ENCODE results near the gene MYOZ3. TPM values are rescaled to one million over a fixed set of nuclear protein-coding genes. Genes with fewer than 3 reads are reported as not detected.

Gene MYOZ3
- total RNA-seq, result under 1 TPM; 0.09 to 0.49 TPM

- H3K9me3 Mint-ChIP-seq, result no peaks in the 10 kb centered on the region
- DNase-seq (ENCODE audit: low spot score in 2 of 2) (no peak), ATAC-seq (no peak)
- no peaks in the 10 kb centered on the region for H3K36me3 Mint-ChIP-seq
- peak within 1 kb of the TSS in 1 of 2 donors; percentile 50 for H3K27ac Mint-ChIP-seq
Observed at GRCh38 chr5:150661086-150661485, at the start of gene MYOZ3. Gene MYOZ3 (plus strand): TSS chr5:150661251. CDS start chr5:150662942, 1,691 bp downstream.

GRCh38 chr5:150612405-150612804 lies 48.6 kb upstream of the MYOZ3 start:
- Mint-ChIP-seq H3K9me3 (no peaks in the 10 kb centered on the region), H3K27ac (no peak overlapping the region), H3K36me3 (no peaks in the 10 kb centered on the region)
- DNase-seq (ENCODE audit: low spot score in 2 of 2), result no peak
- ATAC-seq, result no peak

- H3K9me3 Mint-ChIP-seq, result no peaks in the 10 kb centered on the region
- no peaks in the 10 kb centered on the region for H3K36me3 Mint-ChIP-seq
- H3K27ac Mint-ChIP-seq, result no peak overlapping the region
- ATAC-seq, result no peak
- DNase-seq (ENCODE audit: low spot score in 2 of 2), result no peak
Observed at GRCh38 chr5:150612905-150613670, 48.0 kb upstream of the MYOZ3 start.

- no peak for DNase-seq (ENCODE audit: low spot score in 2 of 2)
- Mint-ChIP-seq H3K36me3 (no peaks in the 10 kb centered on the region), H3K9me3 (no peaks in the 10 kb centered on the region), H3K27ac (no peak overlapping the region)
- no peak for ATAC-seq
Observed at GRCh38 chr5:150613991-150614660, 46.9 kb upstream of the MYOZ3 start.

- ATAC-seq (no peak), DNase-seq (ENCODE audit: low spot score in 2 of 2) (no peak)
- no peaks in the 10 kb centered on the region for H3K36me3 Mint-ChIP-seq
- H3K9me3 Mint-ChIP-seq, result no peaks in the 10 kb centered on the region
- peak overlapping the region in 1 of 2 donors; percentile 48 for H3K27ac Mint-ChIP-seq
Observed at GRCh38 chr5:150614661-150615060, 46.4 kb upstream of the MYOZ3 start.

GRCh38 chr5:150615141-150615699 lies 45.8 kb upstream of the MYOZ3 start:
- Mint-ChIP-seq H3K36me3 (no peaks in the 10 kb centered on the region), H3K27ac (peak overlapping the region in 1 of 2 donors; percentile 48), H3K9me3 (no peaks in the 10 kb centered on the region)
- no peak for DNase-seq (ENCODE audit: low spot score in 2 of 2)
- ATAC-seq, result no peak

GRCh38 chr5:150616024-150616470 lies 45.0 kb upstream of the MYOZ3 start:
- Mint-ChIP-seq H3K27ac (no peak overlapping the region), H3K36me3 (no peaks in the 10 kb centered on the region), H3K9me3 (no peaks in the 10 kb centered on the region)
- ATAC-seq (no peak), DNase-seq (ENCODE audit: low spot score in 2 of 2) (no peak)

GRCh38 chr5:150616506-150616905 lies 44.5 kb upstream of the MYOZ3 start:
- ATAC-seq (no peak), DNase-seq (ENCODE audit: low spot score in 2 of 2) (no peak)
- no peaks in the 10 kb centered on the region for H3K36me3 Mint-ChIP-seq
- no peak overlapping the region for H3K27ac Mint-ChIP-seq
- no peaks in the 10 kb centered on the region for H3K9me3 Mint-ChIP-seq

- ATAC-seq (no peak), DNase-seq (ENCODE audit: low spot score in 2 of 2) (no peak)
- Mint-ChIP-seq H3K27ac (no peak overlapping the region), H3K9me3 (no peaks in the 10 kb centered on the region), H3K36me3 (no peaks in the 10 kb centered on the region)
Observed at GRCh38 chr5:150618163-150618562, 42.9 kb upstream of the MYOZ3 start.

- no peaks in the 10 kb centered on the region for H3K9me3 Mint-ChIP-seq
- ATAC-seq, result no peak
- H3K36me3 Mint-ChIP-seq, result no peaks in the 10 kb centered on the region
- no peak overlapping the region for H3K27ac Mint-ChIP-seq
- no peak for DNase-seq (ENCODE audit: low spot score in 2 of 2)
Observed at GRCh38 chr5:150618588-150619281, 42.3 kb upstream of the MYOZ3 start.

- Mint-ChIP-seq H3K36me3 (no peaks in the 10 kb centered on the region), H3K27ac (no peak overlapping the region), H3K9me3 (no peaks in the 10 kb centered on the region)
- no peak for ATAC-seq
- DNase-seq (ENCODE audit: low spot score in 2 of 2), result no peak
Observed at GRCh38 chr5:150619359-150620230, 41.5 kb upstream of the MYOZ3 start.

- ATAC-seq, result no peak
- no peaks in the 10 kb centered on the region for H3K9me3 Mint-ChIP-seq
- no peak for DNase-seq (ENCODE audit: low spot score in 2 of 2)
- H3K36me3 Mint-ChIP-seq, result no peaks in the 10 kb centered on the region
- no peak overlapping the region for H3K27ac Mint-ChIP-seq
Observed at GRCh38 chr5:150621301-150621700, 39.8 kb upstream of the MYOZ3 start.

- H3K9me3 Mint-ChIP-seq, result no peaks in the 10 kb centered on the region
- H3K27ac Mint-ChIP-seq, result no peak overlapping the region
- no peaks in the 10 kb centered on the region for H3K36me3 Mint-ChIP-seq
- ATAC-seq, result no peak
- DNase-seq (ENCODE audit: low spot score in 2 of 2), result no peak
Observed at GRCh38 chr5:150622157-150622556, 38.9 kb upstream of the MYOZ3 start.

GRCh38 chr5:150623152-150623877 lies 37.7 kb upstream of the MYOZ3 start:
- Mint-ChIP-seq H3K9me3 (no peaks in the 10 kb centered on the region), H3K27ac (no peak overlapping the region), H3K36me3 (no peaks in the 10 kb centered on the region)
- peak; percentile 13 to 24 for ATAC-seq
- no peak for DNase-seq (ENCODE audit: low spot score in 2 of 2)

- no peak for DNase-seq (ENCODE audit: low spot score in 2 of 2)
- ATAC-seq, result peak; percentile 2
Observed at GRCh38 chr5:150623878-150624216, 37.2 kb upstream of the MYOZ3 start.

More at GRCh38 chr5:150623878-150624216, 37.2 kb upstream of the MYOZ3 start:
- no peaks in the 10 kb centered on the region for H3K36me3 Mint-ChIP-seq
- no peak overlapping the region for H3K27ac Mint-ChIP-seq
- H3K9me3 Mint-ChIP-seq, result no peaks in the 10 kb centered on the region

Measured in activated naive CD4-positive, alpha-beta T cell treated with anti-CD3 and anti-CD28 coated beads, Interleukin-2, amount 50 U/mL, for 72 hours (primary cell).